Parathyroid adenoma (tissue), 2 donors: ENCODE results near the gene GBA2.

ENCODE experiments used
- H2AFZ ChIP-seq: fragments of 300-600 bp; sonication (generic); one replicate; pipeline ENCODE4 v1.7.0; 2017; ENCODE audit warnings: antibody characterized with exemption, mild to moderate bottlenecking
- H3K27ac ChIP-seq: fragments of 300-600 bp; sonication (generic); one replicate; pipeline ENCODE4 v1.7.0; 2017
- H3K27me3 ChIP-seq: fragments of 300-600 bp; sonication (generic); one replicate; pipeline ENCODE4 v1.7.0; 2017; ENCODE audit warnings: low read length; ENCODE audit not compliant: control insufficient read depth, insufficient read depth
- H3K36me3 ChIP-seq: fragments of 300-600 bp; sonication (generic); one replicate; pipeline ENCODE4 v1.7.0; 2017; ENCODE audit warnings: low read length; ENCODE audit not compliant: control insufficient read depth, insufficient read depth
- H3K4me1 ChIP-seq: fragments of 300-600 bp; sonication (generic); one replicate; pipeline ENCODE4 v1.7.0; 2017; ENCODE audit warnings: control low read depth
- H3K4me2 ChIP-seq: fragments of 300-600 bp; sonication (generic); one replicate; pipeline ENCODE4 v1.7.0; 2017; ENCODE audit warnings: low read length
- H3K4me3 ChIP-seq: fragments of 300-600 bp; sonication (generic); one replicate; pipeline ENCODE4 v1.7.0; 2017; ENCODE audit warnings: low read depth, low read length
- H3K79me2 ChIP-seq: fragments of 300-600 bp; sonication (generic); one replicate; pipeline ENCODE4 v1.7.0; 2017; ENCODE audit warnings: control low read depth
- H3K9ac ChIP-seq: fragments of 300-600 bp; sonication (generic); one replicate; pipeline ENCODE4 v1.7.0; 2017; ENCODE audit warnings: mild to moderate bottlenecking
- H3K9me3 ChIP-seq: fragments of 300-600 bp; sonication (generic); one replicate; pipeline ENCODE4 v1.7.0; 2017; ENCODE audit warnings: low read length; ENCODE audit not compliant: control insufficient read depth
- CTCF ChIP-seq: fragments of 300-600 bp; sonication (generic); IDR thresholded peaks from one replicate; pipeline ENCODE4 v1.7.0; 2017; ENCODE audit warnings: antibody characterized with exemption, mild to moderate bottlenecking
- donor health status: primary hyperparathyroidism.

The GBA2 gene

GRCh38 chr9:35749515-35750255 lies 657 bp upstream of the GBA2 start:
- no peaks in the 10 kb centered on the region for H3K9me3 ChIP-seq
- H3K4me3 ChIP-seq, result peak overlapping the region; percentile 94
- peaks cover 8% of the 10 kb centered on the region for H3K4me1 ChIP-seq
- no peaks in the 10 kb centered on the region for H3K27me3 ChIP-seq
- H3K27ac ChIP-seq, result peak overlapping the region; percentile 84
- peak overlapping the region; percentile 77 for H3K4me2 ChIP-seq
- peak overlapping the region; percentile 46 for H3K9ac ChIP-seq
- peaks cover 12% of the 10 kb centered on the region for H3K79me2 ChIP-seq
- H2AFZ ChIP-seq, result peak overlapping the region; percentile 75
- H3K36me3 ChIP-seq, result no peaks in the 10 kb centered on the region
- TF ChIP-seq CTCF, result no peak

GRCh38 chr9:35748242-35748857 lies 678 bp downstream of the GBA2 start:
- H3K79me2 ChIP-seq, result peaks cover 12% of the 10 kb centered on the region
- peak overlapping the region; percentile 94 for H3K4me3 ChIP-seq
- no peaks in the 10 kb centered on the region for H3K36me3 ChIP-seq
- peak overlapping the region; percentile 28 for H3K9ac ChIP-seq
- peak overlapping the region; percentile 75 for H2AFZ ChIP-seq
- H3K9me3 ChIP-seq, result no peaks in the 10 kb centered on the region
- H3K4me2 ChIP-seq, result peak overlapping the region; percentile 91
- H3K4me1 ChIP-seq, result peaks cover 8% of the 10 kb centered on the region
- H3K27ac ChIP-seq, result peak overlapping the region; percentile 84
- no peaks in the 10 kb centered on the region for H3K27me3 ChIP-seq
- no peak for TF ChIP-seq CTCF

- Histone ChIP-seq H3K36me3 (no peaks in the 10 kb centered on the region), H3K27me3 (no peaks in the 10 kb centered on the region), H3K79me2 (peaks cover 12% of the 10 kb centered on the region), H3K4me1 (peaks cover 8% of the 10 kb centered on the region), H3K9ac (no peak overlapping the region), H3K4me2 (peak overlapping the region; percentile 91), H2AFZ (no peak overlapping the region), H3K4me3 (peak overlapping the region; percentile 94), H3K9me3 (no peaks in the 10 kb centered on the region), H3K27ac (no peak overlapping the region)
- TF ChIP-seq CTCF, result no peak
Observed at GRCh38 chr9:35746583-35746982, 2.4 kb downstream of the GBA2 start.

- Histone ChIP-seq H3K4me3 (no peak overlapping the region), H3K4me1 (peaks cover 8% of the 10 kb centered on the region)
Observed at GRCh38 chr9:35745569-35745968, 3.5 kb downstream of the GBA2 start.

More at GRCh38 chr9:35745569-35745968, 3.5 kb downstream of the GBA2 start:
- Histone ChIP-seq H3K4me2 (peak overlapping the region; percentile 54), H3K79me2 (peaks cover 12% of the 10 kb centered on the region), H2AFZ (no peak overlapping the region), H3K27ac (no peak overlapping the region), H3K36me3 (no peaks in the 10 kb centered on the region), H3K27me3 (no peaks in the 10 kb centered on the region), H3K9me3 (no peaks in the 10 kb centered on the region), H3K9ac (no peak overlapping the region)
- no peak for TF ChIP-seq CTCF
